ENCODE data around the gene TCP1.
"Not testable (repeated sequence)": the region's sequence is repeated elsewhere in the genome, so short reads cannot be mapped to it uniquely, and the experiment has no call there.

Gene TCP1

GRCh38 chr6:159769470-159769869 lies 19.9 kb downstream of the TCP1 start:
- DNase-seq, result no peak

GRCh38 chr6:159766906-159767305 lies 22.5 kb downstream of the TCP1 start:
- no peak for DNase-seq

- no peak for DNase-seq
Observed at GRCh38 chr6:159762681-159763293, 26.6 kb downstream of the TCP1 start.

GRCh38 chr6:159761873-159762680 lies 27.3 kb downstream of the TCP1 start, which contains the start of gene ACAT2:
Gene ACAT2, plus strand, starts transcription at chr6:159762045. Its CDS starts 43 bp downstream, at chr6:159762088.
- peak; percentile 92 for DNase-seq

DNA sequence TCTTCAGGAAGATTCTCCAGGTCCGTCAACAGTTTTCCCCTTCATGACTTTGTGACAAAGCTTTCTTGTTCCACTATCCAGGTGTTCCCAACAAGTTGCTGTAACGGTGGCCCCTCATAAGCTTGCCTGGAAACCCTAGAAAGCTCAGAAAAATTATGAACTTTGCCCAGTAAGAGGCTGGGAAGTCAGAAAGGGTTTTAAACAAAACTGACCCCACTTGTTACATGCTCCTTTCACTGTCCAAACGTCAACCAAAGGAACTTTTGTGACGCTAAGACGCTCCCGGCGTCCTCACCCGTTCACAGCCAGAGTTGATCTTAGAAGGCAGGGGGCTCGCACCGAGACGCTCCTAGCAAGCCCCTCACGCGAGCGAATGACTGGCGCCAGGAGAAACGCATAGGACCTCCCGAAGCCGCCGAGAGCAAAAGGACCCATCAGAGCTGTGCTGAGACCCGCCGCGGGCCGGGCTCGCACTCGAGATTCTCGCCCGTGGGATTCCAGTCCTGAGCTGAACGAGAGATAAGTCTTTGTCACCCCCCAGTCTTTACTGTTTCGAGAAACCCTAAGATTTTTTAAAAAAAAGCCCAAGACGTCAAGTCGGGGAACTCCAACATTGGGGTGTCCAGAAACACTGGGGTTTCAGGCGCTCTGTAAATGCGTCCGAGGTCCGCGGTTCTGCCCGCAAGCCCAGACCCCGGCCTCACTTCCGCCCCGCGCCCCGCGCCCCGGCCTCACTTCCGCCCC lies 28.1 kb downstream of the TCP1 start:
- no peak for DNase-seq

- no peak for DNase-seq
Observed at GRCh38 chr6:159760602-159761057, 28.8 kb downstream of the TCP1 start.

- no peak for DNase-seq
Observed at GRCh38 chr6:159759645-159760044, 29.8 kb downstream of the TCP1 start.

DNA sequence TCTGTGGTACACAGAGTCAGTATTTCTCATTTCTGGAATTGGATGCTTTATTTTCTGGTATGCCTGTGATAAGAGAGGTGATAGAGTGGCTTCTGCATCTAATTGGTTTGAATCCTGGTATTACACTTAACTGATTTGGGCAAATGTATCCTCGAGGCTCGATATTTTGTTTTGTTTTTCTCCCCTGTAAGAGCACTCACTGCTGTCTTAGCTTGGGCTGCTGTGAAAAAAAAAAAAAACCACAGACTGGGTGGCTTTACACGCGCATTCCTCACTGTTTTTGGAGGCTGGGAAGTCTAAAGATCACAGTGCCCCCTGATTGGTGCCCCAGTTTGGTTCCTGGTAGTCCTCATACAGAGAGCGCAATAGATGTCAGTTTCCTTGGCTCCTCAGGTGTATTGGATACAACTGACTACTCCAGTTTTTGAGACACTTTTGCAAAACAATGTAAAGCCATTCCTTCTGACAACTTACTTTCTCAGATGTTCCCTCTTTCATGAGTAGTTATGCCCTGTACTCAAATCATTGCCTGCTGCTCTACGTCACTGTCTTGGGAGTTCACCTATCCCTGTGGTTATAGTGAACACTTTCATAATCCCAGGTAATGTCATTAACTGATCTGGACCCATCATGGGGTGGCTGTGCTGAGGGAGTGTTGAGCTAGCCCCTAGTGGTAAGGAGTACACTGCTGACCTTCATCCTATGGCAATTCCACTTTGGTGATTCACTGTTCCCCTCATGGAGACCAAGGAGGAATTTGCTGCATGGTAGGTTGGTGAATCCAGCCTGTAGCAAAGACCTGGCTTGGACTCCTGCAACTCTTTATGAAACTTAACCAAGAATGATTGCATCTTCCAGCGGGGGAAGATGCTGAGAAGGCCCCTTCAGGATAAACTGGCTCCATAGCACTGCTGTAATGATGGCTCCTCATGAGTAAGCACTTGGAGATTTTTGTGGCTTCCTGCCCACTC lies 31.1 kb downstream of the TCP1 start:
- DNase-seq, result no peak

GRCh38 chr6:159756508-159756907 lies 32.9 kb downstream of the TCP1 start:
- no peak for DNase-seq

- no peak for DNase-seq
Observed at GRCh38 chr6:159754959-159755914, 34.2 kb downstream of the TCP1 start.

DNA sequence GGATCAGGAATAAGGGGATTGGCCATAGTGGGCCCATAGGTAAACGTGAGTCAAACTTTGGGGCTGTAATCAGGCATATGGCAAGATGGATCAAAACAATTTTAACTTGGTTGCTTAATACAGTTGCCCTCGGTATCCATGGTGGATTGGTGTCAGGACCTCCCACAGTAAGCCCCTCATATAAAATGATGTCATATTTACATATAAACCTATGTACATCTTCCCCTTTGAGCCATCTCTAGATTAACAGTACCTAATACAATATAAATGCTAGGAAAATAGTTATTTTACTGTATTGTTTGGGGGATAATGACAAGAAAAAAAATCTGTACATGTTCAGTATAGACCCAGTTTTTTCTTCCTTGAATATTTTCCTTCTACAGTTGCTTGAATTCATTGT lies 35.0 kb downstream of the TCP1 start:
- no peak for DNase-seq

- DNase-seq, result no peak
Observed at GRCh38 chr6:159753081-159753872, 36.1 kb downstream of the TCP1 start.

- DNase-seq, result no peak
Observed at GRCh38 chr6:159751448-159751847, 38.0 kb downstream of the TCP1 start.

GRCh38 chr6:159748127-159748526 lies 41.3 kb downstream of the TCP1 start:
- not testable (repeated sequence) for DNase-seq

GRCh38 chr6:159746759-159747158 lies 42.6 kb downstream of the TCP1 start:
- DNase-seq, result no peak

GRCh38 chr6:159745081-159745480 lies 44.3 kb downstream of the TCP1 start:
- no peak for DNase-seq

DNA sequence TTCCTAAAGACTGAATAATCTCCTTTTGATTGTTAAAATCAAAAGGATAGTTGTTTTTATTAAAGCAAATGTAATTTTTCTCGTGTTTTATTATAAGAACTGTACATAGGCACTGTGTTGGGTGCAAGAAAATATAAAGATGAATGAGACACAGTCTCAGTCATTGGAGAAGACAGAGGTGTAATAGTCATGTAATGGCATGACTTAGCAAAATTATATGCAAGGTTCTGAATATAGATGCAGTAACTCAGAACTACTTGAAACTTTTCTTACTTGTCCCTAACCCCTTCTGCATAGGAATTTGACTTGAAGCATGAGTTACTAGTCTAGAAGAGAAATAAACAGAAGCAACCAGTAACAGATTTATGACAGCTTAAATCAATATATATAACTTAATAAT lies 47.2 kb downstream of the TCP1 start:
- no peak for DNase-seq

GRCh38 chr6:159739341-159739740 lies 50.1 kb downstream of the TCP1 start:
- DNase-seq, result no peak

- no peak for DNase-seq
Observed at GRCh38 chr6:159736908-159737307, 52.5 kb downstream of the TCP1 start.

- DNase-seq, result not testable (repeated sequence)
Observed at GRCh38 chr6:159733395-159733794, 56.0 kb downstream of the TCP1 start.
